CD4-positive, alpha-beta T cell treated with Interleukin-1 beta for 1 hour (primary cell): ENCODE data around the gene CCDC71L.

Experiments
- DNase-seq, 2 donors: peaks; one replicate each; pipeline ENCODE4 v3.0.0-alpha.2; 2020 to 2022

Gene CCDC71L

GRCh38 chr7:106623315-106623660 is 37.7 kb downstream of the CCDC71L start:
- no peak for DNase-seq

- no peak for DNase-seq
Observed at GRCh38 chr7:106622654-106623314, 38.2 kb downstream of the CCDC71L start.

- DNase-seq, result no peak
Observed at GRCh38 chr7:106621393-106622132, 39.4 kb downstream of the CCDC71L start.

- DNase-seq, result no peak
Observed at GRCh38 chr7:106620676-106621075, 40.3 kb downstream of the CCDC71L start.

- no peak for DNase-seq
Observed at GRCh38 chr7:106620034-106620433, 40.9 kb downstream of the CCDC71L start.

GRCh38 chr7:106619213-106619612 is 41.7 kb downstream of the CCDC71L start:
- DNase-seq, result no peak

- DNase-seq, result no peak
Observed at GRCh38 chr7:106618480-106618879, 42.5 kb downstream of the CCDC71L start.

GRCh38 chr7:106617860-106618259 is 43.1 kb downstream of the CCDC71L start:
- DNase-seq, result no peak

GRCh38 chr7:106616708-106617051 is 44.3 kb downstream of the CCDC71L start:
- DNase-seq, result no peak

GRCh38 chr7:106615808-106616707 is 44.9 kb downstream of the CCDC71L start:
- no peak for DNase-seq

GRCh38 chr7:106614751-106615150 is 46.2 kb downstream of the CCDC71L start:
- no peak for DNase-seq

GRCh38 chr7:106613848-106614560 is 47.0 kb downstream of the CCDC71L start:
- no peak for DNase-seq

- DNase-seq, result no peak
Observed at GRCh38 chr7:106613279-106613678, 47.7 kb downstream of the CCDC71L start.

GRCh38 chr7:106612432-106612831 is 48.5 kb downstream of the CCDC71L start:
- no peak for DNase-seq

- no peak for DNase-seq
Observed at GRCh38 chr7:106611911-106612310, 49.0 kb downstream of the CCDC71L start.

- no peak for DNase-seq
Observed at GRCh38 chr7:106610996-106611886, 49.7 kb downstream of the CCDC71L start.

GRCh38 chr7:106609416-106609815 is 51.5 kb downstream of the CCDC71L start:
- no peak for DNase-seq

- DNase-seq, result no peak
Observed at GRCh38 chr7:106608661-106609060, 52.3 kb downstream of the CCDC71L start.
